ENCODE results near the gene BRF1.

Gene BRF1

GRCh38 chr14:105169776-105170655 is 130.8 kb downstream of the BRF1 start:
- DNase-seq: no peak

- DNase-seq: peak; percentile 43
These were observed 131.8 kb downstream of the BRF1 start for GRCh38 chr14:105168979-105169507.

- DNase-seq: peak; percentile 64
These were observed 132.3 kb downstream of the BRF1 start, which contains the start of gene JAG2 for GRCh38 chr14:105168496-105168978. Gene JAG2 (minus strand): TSS chr14:105168776. CDS start chr14:105168420, 356 bp downstream.

DNA sequence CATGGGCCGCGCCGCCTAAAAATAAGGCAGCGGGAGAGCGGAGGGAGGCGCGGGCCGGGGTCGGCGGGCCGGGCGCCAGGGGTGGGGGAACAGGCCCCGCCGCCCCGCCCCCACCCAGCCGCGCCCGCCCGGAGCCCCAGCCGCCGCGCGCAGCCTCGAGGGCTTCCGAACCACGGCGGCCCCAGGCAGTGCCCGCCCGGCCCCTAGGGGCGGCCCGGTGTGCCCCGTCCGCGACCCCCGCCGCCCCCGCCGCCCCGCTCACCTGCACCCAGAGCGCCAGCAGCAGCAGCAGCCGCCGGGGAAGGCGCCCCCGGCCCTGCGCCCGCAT is 132.7 kb downstream of the BRF1 start:
- no peak for DNase-seq

- DNase-seq: no peak
These were observed 133.3 kb downstream of the BRF1 start for GRCh38 chr14:105167303-105168092.

GRCh38 chr14:105166571-105167302 is 134.1 kb downstream of the BRF1 start:
- DNase-seq: no peak

GRCh38 chr14:105165761-105166485 is 134.9 kb downstream of the BRF1 start:
- DNase-seq: no peak

DNA sequence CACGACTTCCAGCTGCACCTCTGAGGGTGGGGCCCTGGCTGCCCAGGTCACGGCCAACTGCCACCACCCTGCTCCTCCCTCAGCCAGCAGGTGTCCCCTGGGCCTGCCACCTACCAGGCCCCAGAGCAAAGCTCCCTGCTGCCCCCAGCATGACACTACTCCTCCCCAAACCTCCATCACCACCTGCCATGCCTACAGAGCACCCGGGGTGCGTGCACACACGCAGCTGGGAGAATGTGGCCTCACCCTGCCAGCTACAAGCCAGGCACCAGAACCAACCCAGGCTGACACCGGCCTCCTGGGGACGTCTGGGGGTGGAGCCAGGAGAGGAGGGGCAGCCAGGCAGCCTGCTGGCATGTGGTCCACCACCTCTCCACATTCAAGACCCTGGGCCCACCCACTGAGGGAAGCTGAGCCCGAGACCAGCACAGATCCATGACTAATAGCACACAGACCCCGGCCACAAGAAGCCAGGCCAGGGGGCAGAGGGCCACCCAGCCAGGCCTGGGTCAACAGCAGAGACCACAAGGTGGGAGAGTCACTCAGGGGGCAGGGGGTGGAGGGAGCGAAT is 135.6 kb downstream of the BRF1 start:
- DNase-seq: no peak

DNA sequence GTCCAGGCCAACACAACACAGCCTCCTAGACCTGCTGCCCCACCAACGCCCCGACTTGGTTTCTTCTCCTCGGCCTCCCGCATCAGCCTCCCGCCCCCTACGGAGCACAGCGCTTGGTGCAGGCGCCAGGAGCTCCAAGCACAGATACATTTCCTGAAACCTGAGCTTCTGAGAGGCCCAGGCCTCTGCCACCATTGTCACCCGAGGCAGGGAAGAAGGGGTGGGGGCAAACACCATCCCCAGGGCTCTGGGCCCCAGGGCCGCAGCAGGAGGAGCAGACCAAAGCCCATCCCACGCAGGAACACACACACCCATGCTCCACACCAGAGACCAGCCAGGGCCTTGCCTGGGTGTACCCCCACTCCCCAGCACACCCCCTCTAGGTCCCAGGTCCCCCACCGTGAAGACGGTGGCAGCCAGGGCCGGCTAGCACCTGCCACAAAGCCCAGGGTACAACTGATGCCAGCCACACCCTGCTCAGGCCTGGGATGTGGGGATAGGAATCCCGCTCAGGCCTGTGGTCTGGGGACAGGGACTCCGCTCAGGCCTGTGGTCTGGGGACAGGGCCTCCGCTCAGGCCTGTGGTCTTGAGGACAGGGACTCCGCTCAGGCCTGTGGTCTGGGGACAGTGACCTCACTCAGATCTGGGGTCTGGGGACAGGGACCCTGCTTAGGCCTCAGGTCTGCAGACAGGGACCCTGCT is 137.6 kb downstream of the BRF1 start:
- DNase-seq: no peak

DNA sequence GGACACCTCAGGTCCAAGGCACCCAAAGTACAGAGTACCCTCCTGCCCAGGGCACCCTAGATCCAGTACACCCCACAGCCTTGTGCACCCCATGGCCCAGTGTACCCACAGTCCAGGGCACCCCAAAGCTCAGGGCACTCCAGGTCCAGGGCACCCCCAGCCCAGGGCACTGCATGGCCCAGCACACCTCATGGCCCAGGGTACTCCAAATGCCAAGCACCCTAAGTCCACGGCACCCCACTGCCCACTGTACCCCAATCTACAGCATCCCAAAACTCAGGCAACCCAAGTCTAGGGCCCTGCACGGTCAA is 138.2 kb downstream of the BRF1 start:
- DNase-seq: no peak

- DNase-seq: no peak
These were observed 138.7 kb downstream of the BRF1 start for GRCh38 chr14:105161964-105162668.

- DNase-seq: no peak
These were observed 139.5 kb downstream of the BRF1 start for GRCh38 chr14:105161309-105161708.

GRCh38 chr14:105160776-105161175 is 140.0 kb downstream of the BRF1 start:
- DNase-seq: no peak

- DNase-seq: no peak
These were observed 141.5 kb downstream of the BRF1 start for GRCh38 chr14:105159344-105159743.

All from CD4-positive, alpha-beta T cell treated with Interleukin-10 for 1 hour (primary cell).